SU-DHL-6 (cell line): ENCODE results near the gene CPNE4.

Experiments used
- EZH2phosphoT487 ChIP-seq: fragments of 200-600 bp; sonication (generic), shearing (Covaris generic); conservative IDR thresholded peaks from 2 replicates; pipeline ENCODE4 v1.6.1; 2018; ENCODE audit warnings: mild to moderate bottlenecking, antibody characterized with exemption, low read length, moderate library complexity, mixed read lengths
- TF ChIP-seq, protein P1 (sequence below): fragments of 200-600 bp; sonication (generic); IDR thresholded peaks from one replicate; pipeline ENCODE4 v1.5.1; 2017; ENCODE audit warnings: antibody characterized with exemption, mild to moderate bottlenecking, low read length, moderate library complexity; ENCODE audit not compliant: insufficient read depth, poor library complexity, severe bottlenecking

DNA sequence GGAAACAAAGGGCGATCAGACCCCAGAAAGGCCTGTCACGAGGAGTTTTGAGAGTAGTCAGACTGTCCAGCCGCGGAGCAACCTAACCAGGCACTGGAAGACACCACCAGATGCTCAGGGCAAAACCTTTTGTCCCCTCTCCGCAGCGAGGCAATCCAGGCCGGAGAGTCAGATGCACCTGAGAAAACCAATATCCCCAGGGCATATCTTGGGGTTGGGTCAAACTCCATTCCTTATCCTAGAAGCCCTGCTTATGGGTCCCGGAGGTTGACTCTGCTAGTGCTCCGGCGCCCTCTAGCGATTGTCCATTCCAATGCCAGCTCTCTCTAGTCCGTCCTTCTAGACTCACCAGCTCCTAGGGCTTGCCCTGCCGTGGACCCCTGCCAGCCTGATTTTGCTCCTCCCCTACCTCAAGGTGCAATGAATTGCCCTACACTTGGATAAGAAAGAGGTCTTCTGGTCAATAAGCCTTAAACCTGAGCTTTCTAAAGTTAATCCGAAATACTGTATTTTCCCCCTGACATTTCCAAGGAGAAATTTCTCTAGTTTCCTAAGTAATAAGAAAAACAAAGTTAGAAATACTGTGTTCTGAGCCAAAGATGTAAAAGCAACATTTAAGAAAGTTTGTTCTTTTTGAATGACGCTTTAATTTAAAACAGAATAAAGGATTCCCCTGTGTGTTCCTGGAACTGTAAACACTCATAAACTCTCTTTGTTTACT lies 5.5 kb downstream of the CPNE4 start:
- TF ChIP-seq, protein P1, sequence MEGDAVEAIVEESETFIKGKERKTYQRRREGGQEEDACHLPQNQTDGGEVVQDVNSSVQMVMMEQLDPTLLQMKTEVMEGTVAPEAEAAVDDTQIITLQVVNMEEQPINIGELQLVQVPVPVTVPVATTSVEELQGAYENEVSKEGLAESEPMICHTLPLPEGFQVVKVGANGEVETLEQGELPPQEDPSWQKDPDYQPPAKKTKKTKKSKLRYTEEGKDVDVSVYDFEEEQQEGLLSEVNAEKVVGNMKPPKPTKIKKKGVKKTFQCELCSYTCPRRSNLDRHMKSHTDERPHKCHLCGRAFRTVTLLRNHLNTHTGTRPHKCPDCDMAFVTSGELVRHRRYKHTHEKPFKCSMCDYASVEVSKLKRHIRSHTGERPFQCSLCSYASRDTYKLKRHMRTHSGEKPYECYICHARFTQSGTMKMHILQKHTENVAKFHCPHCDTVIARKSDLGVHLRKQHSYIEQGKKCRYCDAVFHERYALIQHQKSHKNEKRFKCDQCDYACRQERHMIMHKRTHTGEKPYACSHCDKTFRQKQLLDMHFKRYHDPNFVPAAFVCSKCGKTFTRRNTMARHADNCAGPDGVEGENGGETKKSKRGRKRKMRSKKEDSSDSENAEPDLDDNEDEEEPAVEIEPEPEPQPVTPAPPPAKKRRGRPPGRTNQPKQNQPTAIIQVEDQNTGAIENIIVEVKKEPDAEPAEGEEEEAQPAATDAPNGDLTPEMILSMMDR = peak; percentile 60
- TF ChIP-seq EZH2phosphoT487 = no peak
